ENCODE measurements around the gene NMNAT2. TPM values are rescaled to one million over a fixed set of nuclear protein-coding genes. Genes with fewer than 3 reads are reported as not detected.
A peak's percentile ranks its signal among the peaks of the same experiment; 100 is the strongest.

NMNAT2 gene
- polyA plus RNA-seq, 3 donors = 0.22 to 0.43 TPM; not detected in 1

- WGBS (ENCODE audit: insufficient coverage) = 58% methylated on average over 9 of the region's 12 CpGs
- Histone ChIP-seq H3K4me1 (ENCODE audit: control insufficient read depth in 1 of 2, insufficient read depth in 2 of 2, low read length in 2 of 2) (peaks cover 38 to 39% of the 10 kb centered on the region in 2 donors), H2AFZ (ENCODE audit: insufficient read depth, low read depth, low read length, poor library complexity, severe bottlenecking) (peak overlapping the region; percentile 64), H3K79me2 (ENCODE audit: insufficient read depth, low read length) (no peaks in the 10 kb centered on the region), H3K9ac (ENCODE audit: insufficient read depth, low read length, poor library complexity, severe bottlenecking) (peak overlapping the region; percentile 68), H3K4me2 (replicated peaks; ENCODE audit: extremely low read depth, low read length, poor library complexity, severe bottlenecking) (peak overlapping the region; percentile 23), H3K4me3 (replicated peaks in 1 of 3; ENCODE audit: low read depth in 2 of 3, low read length in 3 of 3) (peak overlapping the region in 1 of 3 experiments; percentile 21), H3K9me3 (replicated peaks in 1 of 2; ENCODE audit: control insufficient read depth in 1 of 2, insufficient read depth in 1 of 2, low read length in 2 of 2) (no peaks in the 10 kb centered on the region), H3K27ac (ENCODE audit: low read depth in 1 of 2, low read length in 2 of 2) (peak overlapping the region; percentile 92 to 96), H3K27me3 (ENCODE audit: control insufficient read depth in 2 of 2, insufficient read depth in 2 of 2, low read length in 2 of 2) (no peaks in the 10 kb centered on the region), H3K36me3 (replicated peaks in 1 of 2; ENCODE audit: control insufficient read depth in 1 of 2, insufficient read depth in 2 of 2, low read length in 2 of 2) (no peaks in the 10 kb centered on the region), H4K20me1 (ENCODE audit: insufficient read depth, low read length) (no peaks in the 10 kb centered on the region)
- peak; percentile 36 to 62 (median 52) for DNase-seq
- peak overlapping the region; percentile 94 to 99 (median 98) for H3K27ac Mint-ChIP-seq
- intact Hi-C loops (cut with micrococcal nuclease) = no loop called here
- TF ChIP-seq CTCF (IDR thresholded peaks at IDR 0.05) = no peak
- H3K36me3 Mint-ChIP-seq = no peaks in the 10 kb centered on the region
- H3K27me3 Mint-ChIP-seq (ENCODE audit: low read depth in 3 of 3) = peaks cover 0 to 3% (median 0%) of the 10 kb centered on the region in 3 donors
- peaks cover 39% of the 10 kb centered on the region for H3K4me1 Mint-ChIP-seq
- no peak overlapping the region for H3K4me3 Mint-ChIP-seq
- peaks cover 0 to 2% (median 0%) of the 10 kb centered on the region in 7 donors for H3K9me3 Mint-ChIP-seq
Measured at GRCh38 chr1:183278739-183279591, 139.2 kb downstream of the NMNAT2 start.

- Histone ChIP-seq H3K9me3 (replicated peaks in 1 of 2; ENCODE audit: control insufficient read depth in 1 of 2, insufficient read depth in 1 of 2, low read length in 2 of 2) (no peaks in the 10 kb centered on the region), H3K27me3 (ENCODE audit: control insufficient read depth in 2 of 2, insufficient read depth in 2 of 2, low read length in 2 of 2) (no peaks in the 10 kb centered on the region), H3K4me2 (replicated peaks; ENCODE audit: extremely low read depth, low read length, poor library complexity, severe bottlenecking) (no peak overlapping the region), H3K79me2 (ENCODE audit: insufficient read depth, low read length) (no peaks in the 10 kb centered on the region), H3K9ac (ENCODE audit: insufficient read depth, low read length, poor library complexity, severe bottlenecking) (peak overlapping the region; percentile 68), H2AFZ (ENCODE audit: insufficient read depth, low read depth, low read length, poor library complexity, severe bottlenecking) (peak overlapping the region; percentile 64), H3K36me3 (replicated peaks in 1 of 2; ENCODE audit: control insufficient read depth in 1 of 2, insufficient read depth in 2 of 2, low read length in 2 of 2) (no peaks in the 10 kb centered on the region), H3K27ac (ENCODE audit: low read depth in 1 of 2, low read length in 2 of 2) (peak overlapping the region; percentile 92 to 96), H3K4me3 (replicated peaks in 1 of 3; ENCODE audit: low read depth in 2 of 3, low read length in 3 of 3) (peak overlapping the region in 1 of 3 experiments; percentile 0), H4K20me1 (ENCODE audit: insufficient read depth, low read length) (no peaks in the 10 kb centered on the region), H3K4me1 (ENCODE audit: control insufficient read depth in 1 of 2, insufficient read depth in 2 of 2, low read length in 2 of 2) (peaks cover 38 to 39% of the 10 kb centered on the region in 2 donors)
- intact Hi-C loops (cut with micrococcal nuclease) = no loop called here
- H3K36me3 Mint-ChIP-seq = no peaks in the 10 kb centered on the region
- no peak for TF ChIP-seq CTCF (IDR thresholded peaks at IDR 0.05)
- H3K4me1 Mint-ChIP-seq = peaks cover 41% of the 10 kb centered on the region
- no peak overlapping the region for H3K4me3 Mint-ChIP-seq
- peaks cover 0 to 3% (median 0%) of the 10 kb centered on the region in 3 donors for H3K27me3 Mint-ChIP-seq (ENCODE audit: low read depth in 3 of 3)
- 59% methylated on average over 2 of the region's 7 CpGs for WGBS (ENCODE audit: insufficient coverage)
- peaks cover 0 to 2% (median 0%) of the 10 kb centered on the region in 7 donors for H3K9me3 Mint-ChIP-seq
- no peak for DNase-seq
- H3K27ac Mint-ChIP-seq = peak overlapping the region; percentile 94 to 99 (median 98)
Measured at GRCh38 chr1:183277821-183278738, 140.1 kb downstream of the NMNAT2 start.

All from CD14-positive monocyte (primary cell).